ENCODE results near the gene NATD1.

Gene NATD1

DNA sequence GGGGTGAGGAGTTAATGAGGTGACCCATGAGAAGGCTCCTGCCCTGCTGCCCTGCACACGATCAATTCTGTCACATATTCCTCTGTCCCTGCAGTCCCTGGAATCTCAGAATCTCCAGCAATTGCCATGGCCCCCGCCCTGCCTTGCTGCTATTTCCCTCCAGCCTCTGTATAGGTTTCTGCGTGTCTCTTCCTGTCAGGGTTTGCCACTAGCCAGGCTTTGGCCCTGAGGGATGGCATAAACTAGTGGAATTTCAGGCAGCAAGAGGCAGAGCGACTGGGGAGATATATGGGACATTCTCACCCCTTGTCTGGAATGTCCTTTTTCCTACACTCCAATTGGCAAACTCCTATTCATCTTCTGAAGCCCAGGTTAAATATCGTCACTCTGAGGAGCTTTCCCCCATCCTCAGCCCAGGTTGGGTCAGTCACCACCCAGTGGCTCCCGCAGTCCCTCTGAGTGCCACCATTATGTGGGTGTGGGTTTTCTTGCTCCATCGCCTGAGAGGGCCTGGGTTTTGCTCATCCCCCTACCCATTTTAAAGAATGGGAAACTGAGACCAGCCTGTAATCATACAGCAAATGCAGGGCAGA lies 15.5 kb upstream of the NATD1 start:
- Histone ChIP-seq H3K36me3 (ENCODE audit: control insufficient read depth, insufficient read depth, low read length) (no peaks in the 10 kb centered on the region), H3K27me3 (replicated peaks; ENCODE audit: control insufficient read depth, insufficient read depth, low read length) (no peaks in the 10 kb centered on the region), H3K4me3 (replicated peaks; ENCODE audit: low read depth, low read length) (no peak overlapping the region)
- TF ChIP-seq CTCF (IDR thresholded peaks at IDR 0.05; ENCODE audit: insufficient read depth, low read length, poor library complexity, severe bottlenecking): no peak
- DNase-seq (ENCODE audit: extremely low read depth, insufficient read length): no peak

DNA sequence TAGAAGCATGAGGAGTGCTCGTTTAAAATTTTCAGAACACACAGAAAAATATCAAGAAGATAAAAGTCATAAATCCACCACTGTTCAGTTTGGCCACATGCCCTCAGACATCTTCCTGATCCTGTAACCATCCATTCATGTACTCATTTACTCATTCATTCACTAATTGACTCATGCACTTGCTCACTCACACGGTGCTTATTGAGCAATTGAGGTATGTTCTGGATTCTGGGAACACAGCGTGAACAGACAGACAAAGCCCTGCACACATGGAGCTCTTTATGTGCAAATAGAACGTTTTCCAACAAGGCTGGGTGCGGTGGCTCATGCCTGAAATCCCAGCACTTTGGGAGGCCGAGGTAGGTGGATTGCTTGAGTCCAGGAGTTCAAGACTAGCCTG lies 10.2 kb upstream of the NATD1 start:
- TF ChIP-seq CTCF (IDR thresholded peaks at IDR 0.05; ENCODE audit: insufficient read depth, low read length, poor library complexity, severe bottlenecking): no peak
- Histone ChIP-seq H3K4me3 (replicated peaks; ENCODE audit: low read depth, low read length) (no peak overlapping the region), H3K27me3 (replicated peaks; ENCODE audit: control insufficient read depth, insufficient read depth, low read length) (no peaks in the 10 kb centered on the region; the same call in 1 of the 2 replicates), H3K36me3 (ENCODE audit: control insufficient read depth, insufficient read depth, low read length) (no peaks in the 10 kb centered on the region)
- no peak for DNase-seq (ENCODE audit: extremely low read depth, insufficient read length)

DNA sequence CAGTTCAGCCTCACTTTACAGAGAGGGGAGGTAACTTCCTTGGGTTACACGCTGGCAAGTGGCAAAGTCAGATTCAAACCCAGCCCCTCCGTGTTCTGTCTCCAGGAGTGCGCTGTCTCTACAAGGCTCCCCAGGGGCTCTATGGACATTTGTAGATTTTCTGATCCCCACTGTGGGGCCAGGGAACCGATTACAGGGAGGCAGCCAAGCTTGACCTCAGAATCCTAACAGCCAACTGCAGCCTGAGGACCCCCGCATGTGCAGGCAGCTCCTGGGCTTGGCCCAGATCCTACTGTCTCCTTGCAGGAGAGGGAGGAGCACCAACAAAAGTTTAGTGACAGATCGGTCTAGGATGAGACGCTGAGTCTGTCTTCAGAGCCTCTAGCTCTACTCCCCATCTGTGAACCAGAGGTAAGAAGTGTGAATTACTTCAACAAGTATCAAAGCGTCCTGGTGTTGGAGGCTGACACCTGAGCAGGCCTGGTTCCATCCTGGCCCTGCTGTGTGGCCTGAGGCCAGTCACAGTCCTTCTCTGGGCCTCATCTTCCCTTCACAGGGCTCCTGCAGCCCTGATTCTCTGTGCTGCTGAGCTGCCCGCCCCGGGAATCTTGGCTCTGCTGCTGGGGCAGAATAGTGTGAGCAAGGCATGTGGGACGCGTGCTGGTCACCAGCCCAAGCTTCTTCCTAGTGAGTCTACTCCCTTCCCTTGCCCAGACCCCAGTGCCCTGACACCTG lies 9.2 kb upstream of the NATD1 start:
- Histone ChIP-seq H3K36me3 (ENCODE audit: control insufficient read depth, insufficient read depth, low read length) (no peaks in the 10 kb centered on the region), H3K27me3 (replicated peaks; ENCODE audit: control insufficient read depth, insufficient read depth, low read length) (no peaks in the 10 kb centered on the region; the same call in 1 of the 2 replicates), H3K4me3 (replicated peaks; ENCODE audit: low read depth, low read length) (no peak overlapping the region)
- DNase-seq (ENCODE audit: extremely low read depth, insufficient read length): no peak
- TF ChIP-seq CTCF (IDR thresholded peaks at IDR 0.05; ENCODE audit: insufficient read depth, low read length, poor library complexity, severe bottlenecking): no peak

GRCh38 chr17:21258593-21258992 lies 5.4 kb upstream of the NATD1 start:
- no peak for DNase-seq (ENCODE audit: extremely low read depth, insufficient read length)
- no peaks in the 10 kb centered on the region for H3K36me3 ChIP-seq (ENCODE audit: control insufficient read depth, insufficient read depth, low read length)
- H3K4me3 ChIP-seq (replicated peaks; ENCODE audit: low read depth, low read length): no peak overlapping the region
- no peaks in the 10 kb centered on the region; the same call in 1 of the 2 replicates for H3K27me3 ChIP-seq (replicated peaks; ENCODE audit: control insufficient read depth, insufficient read depth, low read length)
- TF ChIP-seq CTCF (IDR thresholded peaks at IDR 0.05; ENCODE audit: insufficient read depth, low read length, poor library complexity, severe bottlenecking): no peak

GRCh38 chr17:21253646-21254441 lies 634 bp upstream of the NATD1 start:
- no peak for DNase-seq (ENCODE audit: extremely low read depth, insufficient read length)
- Histone ChIP-seq H3K4me3 (replicated peaks; ENCODE audit: low read depth, low read length) (peak overlapping the region; percentile 61), H3K36me3 (ENCODE audit: control insufficient read depth, insufficient read depth, low read length) (no peaks in the 10 kb centered on the region), H3K27me3 (replicated peaks; ENCODE audit: control insufficient read depth, insufficient read depth, low read length) (peaks cover 2% of the 10 kb centered on the region; the same call in 1 of the 2 replicates)
- TF ChIP-seq CTCF (IDR thresholded peaks at IDR 0.05; ENCODE audit: insufficient read depth, low read length, poor library complexity, severe bottlenecking): no peak
